Thyroid gland (tissue), 4 donors: Measurements from ENCODE around the gene TAB2.

Experiments
- CTCF ChIP-seq, 6 experiments: fragments of 200-600 bp in 3 of 6; fragments of 450-650 bp in 3 of 6; sonication (generic) in 3 of 6; IDR thresholded peaks; one replicate each; pipeline ENCODE4 v1.5.1; 2016 to 2019; ENCODE audit warnings: antibody characterized with exemption in 6 of 6, mild to moderate bottlenecking in 2 of 6, inconsistent platforms in 1 of 6, moderate library complexity in 1 of 6
- POLR2A ChIP-seq, 2 donors: fragments of 450-650 bp; IDR thresholded peaks; one replicate each; pipeline ENCODE4 v1.6.1; 2017; ENCODE audit warnings: antibody characterized with exemption in 2 of 2, mild to moderate bottlenecking in 2 of 2, moderate library complexity in 1 of 2

DNA sequence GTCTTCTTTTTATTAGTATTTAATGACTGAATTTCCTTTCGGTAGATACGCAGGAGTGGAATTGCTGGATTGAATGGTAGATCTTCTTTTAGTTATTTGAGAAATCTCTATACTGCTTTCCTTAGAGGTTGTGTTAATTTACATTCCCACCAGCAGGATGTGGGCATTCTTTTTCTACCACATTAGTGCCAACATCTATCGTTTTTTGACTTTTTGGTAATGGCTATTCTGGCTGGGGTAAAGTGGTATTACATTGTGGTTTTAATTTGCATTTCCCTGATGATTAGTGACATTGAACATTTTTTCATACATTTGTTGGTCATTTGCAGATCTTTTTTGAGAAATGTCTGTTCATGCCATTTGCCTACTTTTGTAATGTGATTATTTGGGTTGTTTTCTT, 119.7 kb downstream of the TAB2 start:
- no peak for TF ChIP-seq CTCF (IDR thresholded peaks at IDR 0.05)
- no peak for TF ChIP-seq POLR2A (IDR thresholded peaks at IDR 0.05)
